ENCODE results near the gene HPSE2. TPM values are rescaled to one million over a fixed set of nuclear protein-coding genes. Genes with fewer than 3 reads are reported as not detected.

Gene HPSE2
- total RNA-seq, 1 experiment from 2014 or later = not detected

GRCh38 chr10:98572594-98572993 is 663.1 kb downstream of the HPSE2 start:
- Histone ChIP-seq H3K4me3 (ENCODE audit: low read depth in 2 of 2, low read length in 2 of 2) (no peak overlapping the region), H3K9me3 (ENCODE audit: control insufficient read depth, insufficient read depth, low read depth, low read length) (no peaks in the 10 kb centered on the region), H3K4me1 (ENCODE audit: control insufficient read depth, insufficient read depth, low read length) (no peaks in the 10 kb centered on the region), H3K27ac (ENCODE audit: low read length) (no peak overlapping the region), H3K27me3 (ENCODE audit: control insufficient read depth, insufficient read depth, low read length) (0 out of 2 replicates have a peak, but pooled peaks cover 14% of the 10 kb centered on the region), H3K36me3 (ENCODE audit: control insufficient read depth, insufficient read depth, low read length) (no peaks in the 10 kb centered on the region)
- DNase-seq (ENCODE audit: low read depth, low spot score) (no peak), ATAC-seq (no peak)
- ChIA-PET CTCF (no interaction called here), POLR2A (no interaction called here)
- intact Hi-C loops (cut with micrococcal nuclease; ENCODE audit: unreplicated experiment) (no loop called here), in situ Hi-C loops (cut with HindIII; ENCODE audit: low pct_unique_long_range_greater_than_20kb, low sequenced_read_pairs) (no loop called here)
- no TSS peak for BruUV-seq (replicated peaks)
- TF ChIP-seq REST (IDR thresholded peaks at IDR 0.05; ENCODE audit: insufficient read depth in 1 of 2, low read depth in 2 of 2, low read length in 1 of 2) = no peak
- no peak for TF ChIP-seq SIN3A (IDR thresholded peaks at IDR 0.05; ENCODE audit: borderline replicate concordance, insufficient read depth, low read depth, low read length)
- TF ChIP-seq POLR2AphosphoS5 (IDR thresholded peaks at IDR 0.05; ENCODE audit: low read depth, low read length) = no peak
- no peak for TF ChIP-seq TCF7L2 (IDR thresholded peaks at IDR 0.05; ENCODE audit: low read depth, low read length)
- no peak for TF ChIP-seq CTCF (IDR thresholded peaks at IDR 0.05)

GRCh38 chr10:98570834-98571233 is 664.8 kb downstream of the HPSE2 start:
- ChIA-PET POLR2A (interaction anchor here (0.6 kb wide), 1 partner anchor 928 kb away, joined by 3 read pairs; no protein-coding TSS in a partner anchor), CTCF (interaction anchor here (0.6 kb wide), 1 partner anchor 533 kb away, joined by 4 read pairs; no protein-coding TSS in a partner anchor)
- no peak for ATAC-seq
- no peaks in the 10 kb centered on the region for H3K9me3 ChIP-seq (ENCODE audit: control insufficient read depth, insufficient read depth, low read depth, low read length)
- in situ Hi-C loops (cut with HindIII; ENCODE audit: low pct_unique_long_range_greater_than_20kb, low sequenced_read_pairs) = no loop called here
- 0 out of 2 replicates have a peak, but pooled peaks cover 10% of the 10 kb centered on the region for H3K27me3 ChIP-seq (ENCODE audit: control insufficient read depth, insufficient read depth, low read length)
- no peak overlapping the region for H3K27ac ChIP-seq (ENCODE audit: low read length)
- no peak overlapping the region for H3K4me3 ChIP-seq (ENCODE audit: low read depth in 2 of 2, low read length in 2 of 2)
- no peak for DNase-seq (ENCODE audit: low read depth, low spot score)
- no peaks in the 10 kb centered on the region for H3K4me1 ChIP-seq (ENCODE audit: control insufficient read depth, insufficient read depth, low read length)
- no peaks in the 10 kb centered on the region for H3K36me3 ChIP-seq (ENCODE audit: control insufficient read depth, insufficient read depth, low read length)
- no peak for TF ChIP-seq CTCF (IDR thresholded peaks at IDR 0.05)
- TF ChIP-seq POLR2AphosphoS5 (IDR thresholded peaks at IDR 0.05; ENCODE audit: low read depth, low read length) = no peak
- TF ChIP-seq REST (IDR thresholded peaks at IDR 0.05; ENCODE audit: insufficient read depth in 1 of 2, low read depth in 2 of 2, low read length in 1 of 2) = no peak
- TF ChIP-seq TCF7L2 (IDR thresholded peaks at IDR 0.05; ENCODE audit: low read depth, low read length) = no peak
- no peak for TF ChIP-seq SIN3A (IDR thresholded peaks at IDR 0.05; ENCODE audit: borderline replicate concordance, insufficient read depth, low read depth, low read length)
- BruUV-seq (replicated peaks) = no TSS peak
- intact Hi-C loops (cut with micrococcal nuclease; ENCODE audit: unreplicated experiment) = no loop called here
